Naive thymus-derived CD8-positive, alpha-beta T cell (primary cell): Measurements from ENCODE around the gene SPATA32. TPM values are rescaled to one million over a fixed set of nuclear protein-coding genes. Genes with fewer than 3 reads are reported as not detected.

Experiments
- ATAC-seq, 2 donors: fragments of 150-1000 bp; cut with Tn5 transposase in 1 of 2; sonication (Bioruptor Pico), chemical (Tn5 transposase) in 1 of 2; 1 replicate in 1 of 2; 2 replicates in 1 of 2; pipeline ENCODE4 v1.10.0; 2021; ENCODE audit warnings: mild to moderate bottlenecking in 2 of 2, moderate library complexity in 2 of 2
- POLR2A ChIA-PET: fragments of 350-600 bp; sonication (Branson Sonifier 250); formaldehyde crosslinking; loops from one replicate; lab custom pipeline; 2021; ENCODE audit warnings: antibody characterized with exemption; lab: Charles Lee
- DNase-seq, 10 donors: peaks; one replicate each; pipeline versions ENCODE4 v3.0.0 to v3.0.0-alpha.2; 2020 to 2022
- H3K27ac Mint-ChIP-seq, 10 donors: one replicate each; pipeline ENCODE4 v1.8.0; 2020 to 2022; ENCODE audit warnings: mild to moderate bottlenecking in 10 of 10, mixed read lengths in 10 of 10, moderate library complexity in 4 of 10, inconsistent platforms in 1 of 10
- H3K27me3 Mint-ChIP-seq, 5 donors: one replicate each; pipeline ENCODE4 v1.8.0; 2021 to 2022; ENCODE audit warnings: mixed read lengths in 5 of 5
- H3K36me3 Mint-ChIP-seq, 3 donors: one replicate each; pipeline ENCODE4 v1.8.0; 2020 to 2022; ENCODE audit warnings: mixed read lengths in 3 of 3, mild to moderate bottlenecking in 2 of 3, inconsistent platforms in 1 of 3
- H3K4me1 Mint-ChIP-seq, 4 donors: one replicate each; pipeline ENCODE4 v1.8.0; 2021 to 2022; ENCODE audit warnings: mixed read lengths in 4 of 4
- H3K4me3 Mint-ChIP-seq, 10 donors: one replicate each; pipeline ENCODE4 v1.8.0; 2020 to 2022; ENCODE audit warnings: mild to moderate bottlenecking in 10 of 10, mixed read lengths in 10 of 10, moderate library complexity in 6 of 10, inconsistent platforms in 1 of 10
- H3K9me3 Mint-ChIP-seq, 9 donors: one replicate each; pipeline ENCODE4 v1.8.0; 2020 to 2022; ENCODE audit warnings: mixed read lengths in 9 of 9, mild to moderate bottlenecking in 3 of 9, inconsistent platforms in 1 of 9, moderate library complexity in 1 of 9
- polyA plus RNA-seq, 3 donors: library from polyadenylated mRNA; unstranded; fragments of 300-500 nt; fragmentation: Illumina TruSeq; gene quantifications; one replicate each; pipeline ENCODE4 v1.2.3, GENCODE V29; 2021
- total RNA-seq, 8 experiments: library from RNA in 2 of 8; stranded (reverse) in 2 of 8; gene quantifications; one replicate each; pipeline ENCODE4 v1.2.3 and lab custom pipeline; 2021 to 2026

The SPATA32 gene
- total and polyA plus RNA-seq, 5 experiments from 2014 or later: 0.30 to 0.81 (median 0.47) TPM

DNA sequence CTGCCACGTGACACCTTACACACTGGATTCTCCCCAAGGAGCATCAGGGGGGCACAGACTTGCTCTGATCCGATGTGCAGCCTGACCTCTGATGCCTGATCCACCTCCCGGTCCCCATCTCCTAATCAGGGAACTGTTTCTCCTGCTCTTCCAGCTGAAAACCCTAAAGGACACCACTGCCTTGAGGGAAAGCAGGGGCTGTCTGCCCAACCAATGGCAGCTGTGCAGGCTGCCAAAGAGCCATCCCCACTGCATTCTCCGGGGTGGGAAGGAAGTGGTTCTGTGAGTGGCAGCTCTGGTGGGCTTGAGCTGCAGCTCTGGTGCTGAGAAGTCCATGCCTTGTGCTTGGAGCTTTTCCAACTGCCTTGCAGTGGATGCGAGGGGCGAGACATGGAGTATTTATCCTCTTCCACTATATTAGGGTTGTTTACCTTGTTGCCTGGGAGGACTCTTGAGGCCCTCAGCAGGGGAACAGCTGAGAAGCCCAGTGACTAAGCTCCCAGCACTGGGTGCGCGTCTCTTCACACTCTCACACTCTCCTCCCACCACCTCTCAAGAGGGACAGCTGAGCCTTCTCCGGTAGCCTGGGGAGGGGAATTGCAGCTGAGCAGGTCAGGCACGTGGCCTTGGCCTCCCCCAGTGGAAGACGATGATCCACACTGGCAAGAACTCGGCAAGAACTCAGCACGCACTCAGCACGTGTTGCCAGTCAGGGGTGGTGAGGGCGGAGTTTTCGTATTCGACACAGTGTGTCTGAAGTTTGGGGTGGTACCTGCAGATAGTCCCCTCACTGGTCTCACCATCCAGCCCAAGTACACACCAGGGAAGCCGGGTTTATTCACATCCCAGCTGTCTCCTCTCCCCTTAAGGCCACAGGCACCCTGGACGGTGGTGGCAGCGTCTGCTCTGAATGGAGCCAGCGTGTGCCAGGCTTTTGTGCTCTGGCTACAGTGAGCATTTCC, 21.1 kb upstream of the SPATA32 start:
- H3K36me3 Mint-ChIP-seq: peaks cover 0 to 83% (median 10%) of the 10 kb centered on the region in 3 donors
- POLR2A ChIA-PET: interaction anchor here (0.9 to 1.8 kb wide), 4 partner anchors 12 to 102 kb away, joined by 3 to 11 read pairs (median 4); partner anchors contain the start of gene MAP3K14
- no peaks in the 10 kb centered on the region for H3K9me3 Mint-ChIP-seq
- ATAC-seq: peak in 1 of 2 donors; percentile 32
- peak overlapping the region in 9 of 10 donors; percentile 31 to 88 (median 70) for H3K27ac Mint-ChIP-seq
- DNase-seq: peak in 1 of 10 donors; percentile 35
- no peak overlapping the region for H3K4me3 Mint-ChIP-seq
- H3K27me3 Mint-ChIP-seq: no peaks in the 10 kb centered on the region
- peaks cover 4 to 25% (median 12%) of the 10 kb centered on the region in 4 donors for H3K4me1 Mint-ChIP-seq

DNA sequence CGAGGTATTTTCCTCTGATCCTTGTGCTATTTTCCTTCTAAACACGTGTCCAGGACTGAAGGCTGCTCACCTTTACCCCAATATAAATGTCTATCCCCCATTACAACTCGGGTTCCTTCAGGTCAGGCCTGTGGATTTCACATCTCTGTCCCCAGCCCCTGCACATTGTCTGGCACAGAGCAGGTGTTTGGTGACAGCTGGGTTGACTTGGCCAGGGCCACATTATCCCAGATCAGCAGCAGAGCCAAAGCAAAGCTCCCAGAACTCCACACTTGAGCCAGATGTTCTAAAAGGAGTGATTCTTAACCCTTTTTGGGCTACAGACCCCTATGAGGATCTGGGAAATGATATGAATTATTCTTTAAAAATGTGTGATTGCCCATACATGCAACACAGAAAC, 18.0 kb upstream of the SPATA32 start:
- no peak for DNase-seq
- Mint-ChIP-seq H3K27me3 (no peaks in the 10 kb centered on the region), H3K4me3 (no peak overlapping the region), H3K4me1 (peaks cover 9 to 30% (median 19%) of the 10 kb centered on the region in 4 donors), H3K27ac (peak overlapping the region in 3 of 10 donors; percentile 1 to 69 (median 57)), H3K9me3 (no peaks in the 10 kb centered on the region), H3K36me3 (peaks cover 0 to 58% (median 5%) of the 10 kb centered on the region in 3 donors)
- ATAC-seq: no peak
- POLR2A ChIA-PET: interaction anchor here (1.0 kb wide), 1 partner anchor 39 kb away, joined by 3 read pairs; no protein-coding TSS in a partner anchor

DNA sequence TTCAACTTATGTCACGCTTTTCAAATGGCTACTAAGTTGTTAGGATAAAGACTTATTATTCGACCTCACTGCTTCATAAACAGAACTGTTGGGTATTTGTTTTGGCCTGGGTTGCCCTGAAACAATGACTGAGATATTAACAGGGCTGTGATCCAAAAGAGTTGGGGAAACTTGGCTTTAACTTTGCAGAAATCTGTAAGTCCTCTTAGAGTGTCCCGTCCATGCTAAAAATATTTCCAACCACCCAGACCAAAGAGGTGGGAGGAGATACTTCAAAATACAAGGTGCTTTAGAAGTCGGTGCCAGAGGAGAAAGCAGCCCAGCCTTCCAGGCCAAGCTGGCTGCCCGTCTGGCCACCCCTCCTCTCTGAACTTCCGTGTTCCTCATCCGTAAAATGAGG, 16.1 kb upstream of the SPATA32 start:
- no peak for ATAC-seq
- Mint-ChIP-seq H3K4me1 (peaks cover 9 to 15% (median 14%) of the 10 kb centered on the region in 4 donors), H3K36me3 (peaks cover 0 to 54% (median 4%) of the 10 kb centered on the region in 3 donors), H3K4me3 (no peak overlapping the region), H3K27ac (peak overlapping the region in 5 of 10 donors; percentile 31 to 59 (median 38)), H3K9me3 (no peaks in the 10 kb centered on the region), H3K27me3 (no peaks in the 10 kb centered on the region)
- peak in 1 of 10 donors; percentile 50 for DNase-seq
- POLR2A ChIA-PET: interaction anchor here (0.9 to 3.9 kb wide), 7 partner anchors 23 to 115 kb away, joined by 3 to 43 read pairs (median 7); partner anchors contain the start of gene MAP3K14

DNA sequence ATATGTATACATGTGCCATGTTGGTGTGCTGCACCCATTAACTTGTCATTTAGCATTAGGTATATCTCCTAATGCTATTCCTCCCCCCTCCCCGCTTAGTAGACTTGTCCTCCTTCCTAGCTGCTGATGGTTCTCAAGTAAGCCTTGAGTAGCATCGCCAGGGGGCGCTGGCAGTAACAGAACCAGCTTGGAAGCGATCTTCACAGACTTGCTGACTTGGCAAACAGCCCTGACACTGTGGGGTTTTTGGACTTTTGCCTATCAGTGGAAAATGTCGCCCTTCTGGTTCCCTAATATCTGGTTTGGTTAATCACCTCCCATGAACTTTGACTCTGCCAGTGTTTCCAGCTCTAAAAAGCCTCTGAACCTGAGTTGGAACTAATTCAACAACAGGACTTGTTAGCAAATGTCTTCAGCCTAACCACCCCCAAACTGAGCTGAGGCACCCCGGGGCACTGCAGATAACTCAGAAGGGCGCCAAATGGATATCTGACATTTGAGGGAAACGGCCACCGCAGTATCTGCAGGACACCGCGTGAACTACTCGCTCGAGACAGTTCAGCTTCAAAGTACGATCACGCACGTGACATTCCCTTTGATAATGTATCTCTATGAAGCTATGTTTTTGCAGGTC, 15.4 kb upstream of the SPATA32 start:
- peak overlapping the region in 1 of 10 donors; percentile 15 for H3K4me3 Mint-ChIP-seq
- peaks cover 7 to 10% (median 9%) of the 10 kb centered on the region in 4 donors for H3K4me1 Mint-ChIP-seq
- H3K36me3 Mint-ChIP-seq: peaks cover 0 to 53% (median 3%) of the 10 kb centered on the region in 3 donors
- peak; percentile 79 to 94 (median 85) for DNase-seq
- no peaks in the 10 kb centered on the region for H3K27me3 Mint-ChIP-seq
- POLR2A ChIA-PET: interaction anchor here (0.6 to 3.9 kb wide), 15 partner anchors 22 to 889 kb away, joined by 3 to 43 read pairs (median 4); partner anchors contain the start of gene MAP3K14
- H3K9me3 Mint-ChIP-seq: no peaks in the 10 kb centered on the region
- peak; percentile 96 to 98 for ATAC-seq
- H3K27ac Mint-ChIP-seq: peak overlapping the region in 6 of 10 donors; percentile 46 to 85 (median 54)

DNA sequence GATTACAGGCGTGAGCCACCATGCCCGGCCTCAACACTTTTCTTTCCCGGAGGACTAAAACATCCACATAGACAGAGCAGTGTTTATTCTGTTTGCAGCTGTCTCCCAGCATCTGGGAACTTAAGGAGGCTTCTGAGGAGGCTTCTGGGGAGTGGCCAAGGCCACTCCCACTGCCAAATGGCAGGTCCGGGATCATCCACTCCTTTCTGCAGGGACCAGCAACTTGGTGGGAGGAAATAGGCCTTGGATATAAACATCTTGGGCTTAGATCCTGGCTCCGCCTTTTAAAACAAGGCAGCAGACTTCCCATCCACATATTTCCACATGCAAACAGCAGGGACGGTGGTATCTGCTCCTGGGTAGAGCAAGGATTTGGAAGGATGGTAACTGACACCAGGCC, 14.1 kb upstream of the SPATA32 start:
- no peak for ATAC-seq
- POLR2A ChIA-PET: interaction anchor here (0.6 to 3.9 kb wide), 14 partner anchors 36 to 1513 kb away, joined by 3 to 43 read pairs (median 4); partner anchors contain the start of gene MAP3K14

DNA sequence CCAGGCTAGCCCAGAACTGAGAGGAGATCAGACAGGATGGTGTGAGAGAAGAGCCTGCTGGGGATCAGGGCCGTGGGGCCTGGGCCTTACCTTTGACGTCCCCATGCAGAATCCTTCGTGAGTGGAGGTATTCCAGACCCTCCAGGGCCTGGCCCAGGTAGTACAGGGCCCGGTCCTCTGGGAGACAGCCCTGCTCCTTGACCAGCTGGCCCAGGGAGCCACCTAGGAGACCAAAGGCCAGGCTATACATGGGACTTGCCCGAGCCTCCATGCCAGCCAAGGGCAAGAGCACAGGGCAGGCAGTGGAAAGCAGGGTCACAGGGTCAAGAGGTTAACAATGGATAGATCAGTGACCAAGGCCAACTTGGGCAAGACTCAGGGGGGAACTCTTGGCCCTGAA, 12.1 kb upstream of the SPATA32 start:
- H3K27me3 Mint-ChIP-seq: no peaks in the 10 kb centered on the region
- no peaks in the 10 kb centered on the region for H3K9me3 Mint-ChIP-seq
- no peak overlapping the region for H3K4me3 Mint-ChIP-seq
- DNase-seq (no peak), ATAC-seq (no peak)
- peaks cover 0 to 51% (median 8%) of the 10 kb centered on the region in 3 donors for H3K36me3 Mint-ChIP-seq
- H3K4me1 Mint-ChIP-seq: peaks cover 6 to 17% (median 12%) of the 10 kb centered on the region in 4 donors
- H3K27ac Mint-ChIP-seq: peak overlapping the region in 1 of 10 donors; percentile 35
- POLR2A ChIA-PET: interaction anchor here (2.0 to 2.9 kb wide), 2 partner anchors 11 to 115 kb away, joined by 5 to 10 read pairs; no protein-coding TSS in a partner anchor

More for the DNA sequence above, 14.1 kb upstream of the SPATA32 start:
- no peak for DNase-seq
- Mint-ChIP-seq H3K9me3 (no peaks in the 10 kb centered on the region), H3K27ac (peak overlapping the region in 1 of 10 donors; percentile 24), H3K27me3 (no peaks in the 10 kb centered on the region), H3K4me1 (peaks cover 6 to 11% (median 9%) of the 10 kb centered on the region in 4 donors), H3K36me3 (peaks cover 0 to 52% (median 3%) of the 10 kb centered on the region in 3 donors), H3K4me3 (no peak overlapping the region)

DNA sequence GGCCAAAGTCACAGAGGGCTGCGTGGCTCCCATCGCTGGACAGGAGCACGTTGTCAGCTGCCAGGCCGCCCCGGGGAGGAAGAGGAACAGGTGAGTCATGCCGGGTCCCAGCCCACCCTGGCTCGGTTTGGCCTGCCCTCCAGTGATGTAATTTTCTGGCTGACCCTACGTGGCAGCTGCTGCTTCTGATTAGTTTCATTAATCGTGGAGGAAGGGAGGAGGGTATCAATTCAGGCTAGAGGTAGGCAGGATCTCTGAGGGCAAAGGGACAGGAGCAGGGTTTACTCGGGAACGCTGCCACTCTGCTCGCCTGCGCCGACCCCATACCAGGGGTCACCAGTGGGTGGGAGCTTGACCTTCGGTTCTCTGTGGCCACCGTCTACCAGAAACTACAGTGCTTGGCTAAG, 11.7 kb upstream of the SPATA32 start:
- Mint-ChIP-seq H3K4me1 (peaks cover 6 to 17% (median 11%) of the 10 kb centered on the region in 4 donors), H3K27ac (no peak overlapping the region), H3K4me3 (no peak overlapping the region), H3K9me3 (no peaks in the 10 kb centered on the region), H3K36me3 (peaks cover 0 to 54% (median 8%) of the 10 kb centered on the region in 3 donors), H3K27me3 (no peaks in the 10 kb centered on the region)
- DNase-seq (peak in 1 of 10 donors; percentile 41), ATAC-seq (no peak)
- POLR2A ChIA-PET: interaction anchor here (2.0 to 2.9 kb wide), 2 partner anchors 11 to 115 kb away, joined by 5 to 10 read pairs; no protein-coding TSS in a partner anchor

DNA sequence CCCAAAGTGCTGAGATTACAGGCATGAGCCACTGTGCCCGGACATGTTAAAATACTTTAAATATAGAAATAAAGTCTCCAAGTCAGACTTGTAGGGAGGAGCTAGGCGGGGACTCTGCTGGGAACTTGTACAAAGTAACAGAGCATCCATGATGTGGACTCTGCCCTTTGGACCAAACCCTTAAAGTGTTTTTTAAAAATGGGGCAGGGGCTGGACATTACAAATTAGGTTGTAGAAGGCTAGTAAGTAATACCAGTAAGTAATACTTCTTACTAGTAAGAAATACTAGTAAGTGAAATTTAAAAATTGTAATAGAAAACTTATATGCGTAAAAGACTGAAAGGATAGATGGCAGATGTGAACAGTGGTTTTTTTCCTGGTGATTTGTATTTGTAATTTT, 9.7 kb upstream of the SPATA32 start:
- POLR2A ChIA-PET: interaction anchor here (1.3 to 47.5 kb wide), 2 partner anchors 40 to 50 kb away, joined by 3 to 1514 read pairs; partner anchors contain the start of gene FMNL1
- H3K4me3 Mint-ChIP-seq: no peak overlapping the region
- H3K36me3 Mint-ChIP-seq: peaks cover 0 to 69% (median 8%) of the 10 kb centered on the region in 3 donors
- H3K9me3 Mint-ChIP-seq: no peaks in the 10 kb centered on the region
- peaks cover 0 to 8% (median 3%) of the 10 kb centered on the region in 4 donors for H3K4me1 Mint-ChIP-seq
- peak overlapping the region in 3 of 10 donors; percentile 32 to 58 (median 37) for H3K27ac Mint-ChIP-seq
- ATAC-seq (no peak), DNase-seq (no peak)
- H3K27me3 Mint-ChIP-seq: no peaks in the 10 kb centered on the region

DNA sequence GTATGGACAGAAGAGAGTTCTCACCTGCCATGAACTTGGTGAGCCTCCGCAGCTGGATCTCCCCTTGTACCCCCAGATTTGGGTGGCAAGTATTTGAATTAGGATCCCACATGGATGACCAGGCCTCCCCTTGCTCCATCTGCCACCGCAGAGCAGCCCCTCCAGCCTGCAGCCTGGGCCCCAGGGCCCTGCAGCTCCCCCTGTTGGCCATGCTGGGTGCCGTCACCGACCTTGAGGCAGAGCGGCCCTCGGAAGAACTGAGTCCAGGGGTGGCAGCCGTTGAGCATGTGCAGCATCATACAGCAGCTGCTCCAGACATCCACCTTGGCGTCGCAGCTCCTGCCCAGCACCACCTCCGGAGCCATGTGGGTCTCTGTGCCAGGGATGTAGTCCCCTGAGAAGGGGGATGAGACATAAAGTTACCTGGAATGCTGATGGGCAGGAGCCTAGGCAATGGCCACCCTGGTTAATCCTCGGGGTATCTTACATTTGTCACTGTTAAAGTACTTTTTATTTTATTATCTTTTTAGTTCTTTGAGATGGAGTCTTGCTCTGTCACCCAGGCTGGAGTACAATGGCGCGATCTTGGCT, 9.0 kb upstream of the SPATA32 start:
- POLR2A ChIA-PET: interaction anchor here (1.3 to 47.5 kb wide), 2 partner anchors 40 to 51 kb away, joined by 3 to 1514 read pairs; partner anchors contain the start of gene FMNL1
- peaks cover 0 to 8% (median 3%) of the 10 kb centered on the region in 4 donors for H3K4me1 Mint-ChIP-seq
- ATAC-seq: peak; percentile 84 to 85
- DNase-seq: peak; percentile 31 to 76 (median 59)
- no peaks in the 10 kb centered on the region for H3K27me3 Mint-ChIP-seq
- peaks cover 0 to 72% (median 8%) of the 10 kb centered on the region in 3 donors for H3K36me3 Mint-ChIP-seq
- no peak overlapping the region for H3K4me3 Mint-ChIP-seq
- H3K27ac Mint-ChIP-seq: peak overlapping the region in 6 of 10 donors; percentile 30 to 71 (median 48)
- no peaks in the 10 kb centered on the region for H3K9me3 Mint-ChIP-seq

DNA sequence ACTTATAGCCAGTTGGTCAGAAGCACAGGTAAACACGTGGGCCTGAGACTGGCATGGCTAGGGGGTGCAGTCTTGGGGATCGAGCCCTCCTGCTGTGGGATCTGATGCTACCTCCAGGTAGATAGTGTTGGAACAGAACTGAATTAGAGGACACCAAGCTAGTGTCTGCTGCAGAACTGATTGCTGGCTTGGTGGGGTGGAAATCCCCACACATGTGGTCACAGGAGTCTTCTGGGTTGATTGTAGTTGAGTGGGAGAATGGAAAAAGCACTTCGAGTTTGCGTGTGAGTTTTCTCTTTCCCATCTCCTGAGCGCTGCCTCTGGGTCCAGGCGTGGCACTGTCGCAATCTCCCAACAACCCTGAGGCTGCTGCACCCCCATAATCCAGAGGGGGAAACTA, 8.0 kb upstream of the SPATA32 start:
- Mint-ChIP-seq H3K27ac (peak overlapping the region in 5 of 10 donors; percentile 11 to 62 (median 51)), H3K4me1 (peaks cover 0 to 11% (median 3%) of the 10 kb centered on the region in 4 donors), H3K27me3 (no peaks in the 10 kb centered on the region), H3K4me3 (no peak overlapping the region), H3K9me3 (no peaks in the 10 kb centered on the region), H3K36me3 (peaks cover 0 to 74% (median 8%) of the 10 kb centered on the region in 3 donors)
- ATAC-seq (no peak), DNase-seq (no peak)
- POLR2A ChIA-PET: interaction anchor here (47.5 kb wide), 1 partner anchor 39 kb away, joined by 1514 read pairs; the partner anchor contains the start of gene FMNL1

DNA sequence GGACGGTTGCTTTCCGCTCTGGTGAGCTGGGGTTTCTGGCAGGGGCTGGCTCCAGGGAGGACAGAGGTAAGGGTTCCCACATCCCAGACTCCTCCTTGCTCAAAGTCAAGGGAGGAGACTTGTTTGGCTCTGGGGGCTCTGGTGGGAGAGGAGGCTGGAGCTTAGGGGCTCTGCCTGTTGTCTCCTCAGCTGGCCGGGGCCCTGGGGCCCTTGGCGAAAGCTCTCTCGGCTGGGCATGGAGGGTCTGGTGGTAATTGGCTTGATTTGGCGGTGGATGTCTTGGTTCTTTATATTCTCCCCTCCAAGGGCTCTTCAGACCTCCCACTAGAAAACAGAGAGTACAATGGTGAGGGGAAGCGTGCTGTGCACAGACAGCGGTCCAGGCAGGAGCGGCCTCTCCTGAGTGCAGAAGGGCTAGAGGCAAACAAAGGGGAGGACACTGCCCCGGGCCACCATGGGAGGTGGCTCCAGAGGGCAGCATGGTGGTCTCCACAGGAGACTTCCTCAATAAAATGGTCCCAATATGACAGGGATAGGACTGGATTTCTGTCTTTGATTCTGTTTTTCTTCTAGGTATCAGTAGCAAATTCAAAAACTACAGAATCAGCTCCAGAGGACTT, 5.7 kb upstream of the SPATA32 start:
- peak overlapping the region in 6 of 10 donors; percentile 52 to 85 (median 76) for H3K27ac Mint-ChIP-seq

More for the DNA sequence above, 5.7 kb upstream of the SPATA32 start:
- peaks cover 0 to 65% (median 5%) of the 10 kb centered on the region in 3 donors for H3K36me3 Mint-ChIP-seq
- peak in 1 of 10 donors; percentile 43 for DNase-seq
- peaks cover 3 to 20% (median 11%) of the 10 kb centered on the region in 4 donors for H3K4me1 Mint-ChIP-seq
- POLR2A ChIA-PET: interaction anchor here (1.1 to 47.5 kb wide), 4 partner anchors 11 to 140 kb away, joined by 3 to 1514 read pairs (median 8); partner anchors contain the start of gene FMNL1
- ATAC-seq: no peak
- no peaks in the 10 kb centered on the region for H3K9me3 Mint-ChIP-seq
- no peak overlapping the region for H3K4me3 Mint-ChIP-seq
- H3K27me3 Mint-ChIP-seq: no peaks in the 10 kb centered on the region
